H1 (cell line): ENCODE measurements around the gene SMARCA4. TPM values are rescaled to one million over a fixed set of nuclear protein-coding genes. Genes with fewer than 3 reads are reported as not detected.

Experiments
- CTCF ChIA-PET: fragments of 300-600 bp; sonication (Branson Sonifier 250); formaldehyde crosslinking; loops from one replicate; lab custom pipeline; 2021; ENCODE audit not compliant: partially characterized antibody; lab: Charles Lee
- POLR2A ChIA-PET: fragments of 300-600 bp; sonication (Branson Sonifier 250); formaldehyde crosslinking; loops from one replicate; lab custom pipeline; 2021; ENCODE audit warnings: inconsistent platforms; ENCODE audit not compliant: partially characterized antibody; lab: Charles Lee
- DNase-seq, 2 experiments: peaks; one replicate each; pipeline versions ENCODE4 v3.0.0 to v3.0.0-alpha.2; 2010 to 2022; ENCODE audit warnings: low spot score in 2 of 2, low read depth in 1 of 2, mixed read lengths in 1 of 2
- FAIRE-seq: peaks from 2 replicates; lab custom pipeline; 2011; peaks lifted over from hg19 to GRCh38; lab: Jason Lieb, UNC
- H2AFZ ChIP-seq: 2 replicates; pipeline ENCODE4 v1.8.1; 2012; ENCODE audit warnings: low read length, inconsistent platforms
- H2AK5ac ChIP-seq: 2 replicates; pipeline ENCODE4 v1.6.1; 2013; ENCODE audit warnings: low read depth, low read length
- H2BK120ac ChIP-seq: replicated peaks from 2 replicates; pipeline ENCODE3; 2013; ENCODE audit warnings: low read depth, low read length, inconsistent platforms
- H2BK12ac ChIP-seq: 2 replicates; pipeline ENCODE4 v1.6.1; 2013; ENCODE audit warnings: low read depth, low read length
- H2BK15ac ChIP-seq: 2 replicates; pipeline ENCODE4 v1.6.1; 2013; ENCODE audit warnings: low read length
- H2BK20ac ChIP-seq: 2 replicates; pipeline ENCODE4 v1.6.1; 2013; ENCODE audit warnings: low read length
- H2BK5ac ChIP-seq: 2 replicates; pipeline ENCODE4 v1.6.1; 2013; ENCODE audit warnings: low read depth, low read length
- H3K14ac ChIP-seq: 2 replicates; pipeline ENCODE4 v1.6.1; 2013; ENCODE audit warnings: inconsistent platforms; ENCODE audit not compliant: insufficient read length
- H3K18ac ChIP-seq: 2 replicates; pipeline ENCODE4 v1.6.1; 2013; ENCODE audit warnings: low read length; ENCODE audit errors: extremely low read depth
- H3K23ac ChIP-seq: 2 replicates; pipeline ENCODE4 v1.6.1; 2013; ENCODE audit warnings: inconsistent platforms; ENCODE audit not compliant: insufficient read length
- H3K23me2 ChIP-seq: 2 replicates; pipeline ENCODE4 v1.6.1; 2013; ENCODE audit warnings: low read depth, low read length
- H3K27ac ChIP-seq: 2 replicates; pipeline ENCODE4 v1.6.1; 2011; ENCODE audit warnings: low read depth, low read length, inconsistent platforms
- H3K27me3 ChIP-seq, 4 experiments: replicated peaks in 1 of 4; 1 replicate in 1 of 4; 2 replicates in 3 of 4; pipeline versions ENCODE4 v1.6.1 to v1.8.1; 2011 to 2013; ENCODE audit warnings: low read length in 3 of 4, mild to moderate bottlenecking in 3 of 4, inconsistent platforms in 2 of 4, mixed read lengths in 2 of 4, moderate library complexity in 1 of 4; ENCODE audit not compliant: control insufficient read depth in 3 of 4, insufficient read depth in 3 of 4; ENCODE audit errors: extremely low read depth in 1 of 4
- H3K36me3 ChIP-seq, 4 experiments: 2 replicates each; pipeline versions ENCODE4 v1.6.1 to v1.8.1; 2011 to 2013; ENCODE audit warnings: mild to moderate bottlenecking in 4 of 4, low read length in 3 of 4, moderate library complexity in 2 of 4, control low read depth in 1 of 4, inconsistent platforms in 1 of 4; ENCODE audit not compliant: insufficient read depth in 4 of 4, control insufficient read depth in 2 of 4
- H3K4ac ChIP-seq: replicated peaks from 2 replicates; pipeline ENCODE3; 2013; ENCODE audit warnings: low read length, low read depth, mixed read lengths, inconsistent platforms; ENCODE audit not compliant: insufficient read length
- H3K4me1 ChIP-seq, 4 experiments: replicated peaks in 1 of 4; 1 replicate in 1 of 4; 2 replicates in 3 of 4; pipeline versions ENCODE4 v1.6.1 to v1.8.1; 2011 to 2013; ENCODE audit warnings: low read length in 3 of 4, inconsistent platforms in 2 of 4, mixed read lengths in 1 of 4; ENCODE audit not compliant: insufficient read depth in 4 of 4, control insufficient read depth in 3 of 4
- H3K4me2 ChIP-seq, 2 experiments: 2 replicates each; pipeline versions ENCODE4 v1.6.1 to v1.8.1; 2011 to 2013; ENCODE audit warnings: low read depth in 2 of 2, low read length in 2 of 2, control low read depth in 1 of 2, inconsistent platforms in 1 of 2, mild to moderate bottlenecking in 1 of 2; ENCODE audit not compliant: insufficient read depth in 1 of 2
- H3K4me3 ChIP-seq, 4 experiments: fragments of 200-600, 300-600 bp in 1 of 4; sonication (generic), shearing (Covaris generic), sonication (Bioruptor Twin) in 1 of 4; 2 replicates each; pipeline versions ENCODE4 v1.5.1 to v1.8.1; 2011 to 2016; ENCODE audit warnings: low read length in 4 of 4, low read depth in 3 of 4, control low read depth in 2 of 4, inconsistent platforms in 2 of 4, mild to moderate bottlenecking in 2 of 4, mixed read lengths in 1 of 4, moderate library complexity in 1 of 4; ENCODE audit not compliant: insufficient read depth in 2 of 4; ENCODE audit errors: extremely low read depth in 1 of 4
- H3K56ac ChIP-seq: replicated peaks from 2 replicates; pipeline ENCODE3; 2013; ENCODE audit warnings: low read depth, mild to moderate bottlenecking, mixed read lengths, low read length, inconsistent platforms; ENCODE audit not compliant: insufficient read length
- H3K79me1 ChIP-seq: 2 replicates; pipeline ENCODE4 v1.6.1; 2013; ENCODE audit warnings: low read depth, low read length, control low read depth
- H3K79me2 ChIP-seq, 2 experiments: 2 replicates each; pipeline versions ENCODE4 v1.6.1 to v1.8.1; 2012 to 2013; ENCODE audit warnings: low read length in 2 of 2, mild to moderate bottlenecking in 2 of 2, inconsistent platforms in 1 of 2; ENCODE audit not compliant: insufficient read depth in 2 of 2, control insufficient read depth in 1 of 2
- H3K9ac ChIP-seq, 4 experiments: replicated peaks in 1 of 4; 1 replicate in 1 of 4; 2 replicates in 3 of 4; pipeline versions ENCODE4 v1.6.1 to v1.8.1; 2011 to 2013; ENCODE audit warnings: low read depth in 3 of 4, low read length in 3 of 4, control low read depth in 2 of 4, mild to moderate bottlenecking in 2 of 4, moderate library complexity in 2 of 4, inconsistent platforms in 1 of 4; ENCODE audit errors: extremely low read depth in 1 of 4
- H3K9me3 ChIP-seq, 2 experiments: 2 replicates each; pipeline versions ENCODE4 v1.6.1 to v1.8.1; 2012 to 2013; ENCODE audit warnings: mild to moderate bottlenecking in 2 of 2, moderate library complexity in 2 of 2, control low read depth in 1 of 2, inconsistent platforms in 1 of 2, low read depth in 1 of 2, low read length in 1 of 2, mixed read lengths in 1 of 2; ENCODE audit not compliant: insufficient read depth in 2 of 2
- H4K20me1 ChIP-seq, 2 experiments: replicated peaks in 1 of 2; 2 replicates each; pipeline versions ENCODE3 to v1.8.1; 2011 to 2013; ENCODE audit warnings: inconsistent platforms in 2 of 2, low read length in 2 of 2, mild to moderate bottlenecking in 1 of 2; ENCODE audit not compliant: insufficient read depth in 2 of 2, control insufficient read depth in 1 of 2
- H4K5ac ChIP-seq: 2 replicates; pipeline ENCODE4 v1.6.1; 2013; ENCODE audit warnings: low read length, low read depth, mixed read lengths, inconsistent platforms; ENCODE audit not compliant: insufficient read length
- H4K8ac ChIP-seq: 2 replicates; pipeline ENCODE4 v1.8.0; 2013; ENCODE audit warnings: mild to moderate bottlenecking, moderate library complexity, low read length, inconsistent platforms; ENCODE audit not compliant: insufficient read depth; ENCODE audit errors: extremely low read depth
- H4K91ac ChIP-seq: replicated peaks from 2 replicates; pipeline ENCODE3; 2013; ENCODE audit warnings: low read length, mixed read lengths, inconsistent platforms; ENCODE audit not compliant: insufficient read length
- FOSL1 ChIP-seq: IDR thresholded peaks from 2 replicates; pipeline ENCODE4 v1.6.1; 2011; ENCODE audit warnings: mild to moderate bottlenecking, low read depth, low read length, moderate library complexity; ENCODE audit not compliant: insufficient read depth
- MAFK ChIP-seq: IDR thresholded peaks from 2 replicates; pipeline ENCODE4 v1.6.1; 2012; ENCODE audit warnings: low read depth, mild to moderate bottlenecking, improper control_type of control experiment, low read length
- MAX ChIP-seq: IDR thresholded peaks from 2 replicates; pipeline ENCODE4 v1.6.1; 2012; ENCODE audit warnings: inconsistent platforms
- SIN3A ChIP-seq, 2 experiments: IDR thresholded peaks in 1 of 2; conservative IDR thresholded peaks in 1 of 2; 2 replicates each; pipeline ENCODE4 v1.6.1; 2011 to 2012; ENCODE audit warnings: low read length in 2 of 2, improper control_type of control experiment in 1 of 2, low read depth in 1 of 2, mild to moderate bottlenecking in 1 of 2
- TAF7 ChIP-seq: optimal IDR thresholded peaks from 2 replicates; pipeline ENCODE3; 2011; ENCODE audit warnings: low read depth, mild to moderate bottlenecking, inconsistent platforms, low read length, moderate library complexity, borderline replicate concordance
- WGBS, 2 experiments: shearing (Covaris generic) in 1 of 2; methylation state at CpG; one replicate each; pipeline versions ENCODE4 v1.1.6 to v1.1.7; 2013 to 2015; ENCODE audit warnings: low lambda C conversion rate in 2 of 2, mixed read lengths in 2 of 2, inconsistent platforms in 1 of 2, low coverage in 1 of 2, missing lambda C conversion rate in 1 of 2; ENCODE audit not compliant: insufficient replicate concordance in 2 of 2, insufficient coverage in 1 of 2, insufficient read length in 1 of 2; ENCODE audit errors: extremely low coverage in 1 of 2, missing lambda C conversion rate in 1 of 2; 5-methylcytosine and 5-hydroxymethylcytosine counted together
- polyA plus RNA-seq, 7 experiments: library from polyadenylated mRNA; depleted of rRNA in 3 of 7; stranded (reverse) in 5 of 7; unstranded in 2 of 7; fragments of >200 nt in 5 of 7; fragments of 200-250 nt in 2 of 7; gene quantifications; 1 replicate in 5 of 7; 2 replicates in 1 of 7; 4 replicates in 1 of 7; pipeline versions ENCODE4 v1.2.1 to v1.2.3, GENCODE V29; 2011 to 2013; ENCODE audit warnings: missing spikeins in 2 of 7, mixed read lengths in 2 of 7
- total RNA-seq: library from RNA; stranded (reverse); fragmentation: NEBNext Ultra II Directional; extraction: Animal tissue kit (Norgen Biotek cat#: 25700); gene quantifications from 2 replicates; pipeline ENCODE4 v1.2.1, GENCODE V29; 2021

SMARCA4 gene
- total and polyA plus RNA-seq, 2 of the 8 experiments (the other 6 are each of a cell fraction or from before 2014, with no cell fraction given): 86.4 to 263 TPM

- Histone ChIP-seq H3K27me3 (no peaks in the 10 kb centered on the region), H3K18ac (no peak overlapping the region), H3K79me1 (peaks cover 2% of the 10 kb centered on the region), H4K5ac (no peak overlapping the region), H3K14ac (no peak overlapping the region), H4K20me1 (peaks cover 3 to 13% of the 10 kb centered on the region in 2 experiments), H3K79me2 (no peaks in the 10 kb centered on the region), H3K4me2 (no peak overlapping the region), H2BK20ac (no peak overlapping the region), H3K4ac (no peak overlapping the region), H2AK5ac (no peak overlapping the region), H2AFZ (no peak overlapping the region), H2BK120ac (no peak overlapping the region), H2BK12ac (no peak overlapping the region), H3K4me3 (no peak overlapping the region), H4K91ac (no peak overlapping the region), H3K56ac (no peak overlapping the region)
- DNase-seq: no peak
- CTCF ChIA-PET: interaction anchor here (0.9 to 1.1 kb wide), 4 partner anchors 8 to 28 kb away, joined by 3 to 4 read pairs (median 4); no protein-coding TSS in a partner anchor
- TF ChIP-seq MAFK (no peak), SIN3A (conservative IDR thresholded peaks at IDR 0.05 in 1 of 2, IDR thresholded peaks at IDR 0.05 in 1 of 2; ENCODE audit: low read depth in 1 of 2, low read length in 2 of 2) (no peak), TAF7 (no peak), MAX (no peak), FOSL1 (no peak)
- TF ChIP-seq, all 59 proteins: peak for 0
- H2BK15ac ChIP-seq: no peak overlapping the region
- H3K4me1 ChIP-seq: no peaks in the 10 kb centered on the region; a peak in 2 of 7 replicates
- no peak overlapping the region for H3K27ac ChIP-seq
- no peak overlapping the region for H4K8ac ChIP-seq
- H3K23ac ChIP-seq: no peak overlapping the region
- 97% methylated on average over 6 of the region's 6 CpGs; no CpG with 5 or more reads in 1 of the 2 experiments for WGBS, 2 experiments
- no peak overlapping the region for H2BK5ac ChIP-seq
- H3K9ac ChIP-seq: no peak overlapping the region; a peak in 1 of 7 replicates
- H3K36me3 ChIP-seq: peaks cover 10 to 40% (median 28%) of the 10 kb centered on the region in 4 experiments; a peak in 7 of 8 replicates
- H3K23me2 ChIP-seq: no peaks in the 10 kb centered on the region
- POLR2A ChIA-PET: interaction anchor here (0.9 to 2.1 kb wide), 5 partner anchors 8 to 44 kb away, joined by 3 to 8 read pairs (median 4); no protein-coding TSS in a partner anchor
- H3K9me3 ChIP-seq: no peaks in the 10 kb centered on the region
- FAIRE-seq: no peak
Observed at GRCh38 chr19:10916602-10917001, 44.2 kb upstream of the SMARCA4 start.
